HEK293 (cell line): ENCODE data around the gene BRD3OS.
A peak's percentile ranks its signal among the peaks of the same experiment; 100 is the strongest.
"Not testable (repeated sequence)": the region's sequence is repeated elsewhere in the genome, so short reads cannot be mapped to it uniquely, and the experiment has no call there.

Source experiments
- CTCF ChIA-PET: fragments of 350-600 bp; formaldehyde crosslinking; extraction: SDS; loops from one replicate; lab custom pipeline; 2021; ENCODE audit warnings: antibody characterized with exemption; lab: Yijun Ruan, JAX
- POLR2A ChIA-PET: fragments of 300-600 bp; formaldehyde crosslinking; extraction: SDS; loops from one replicate; lab custom pipeline; 2020; ENCODE audit warnings: antibody characterized with exemption, inconsistent platforms; lab: Yijun Ruan, JAX
- H3K27ac ChIP-seq: fragments of 200-500 bp; sonication (Bioruptor generic); 2 replicates; pipeline ENCODE4 v1.5.1; 2014; ENCODE audit warnings: low read depth, low read length, control low read depth, inconsistent platforms; ENCODE audit errors: extremely low read depth
- H3K36me3 ChIP-seq, 2 experiments: fragments of 200-500 bp in 1 of 2; sonication (Bioruptor generic) in 1 of 2; 1 replicate in 1 of 2; 2 replicates in 1 of 2; pipeline ENCODE4 v1.5.1; 2014 to 2017; ENCODE audit warnings: inconsistent platforms in 2 of 2, low read length in 2 of 2; ENCODE audit not compliant: control insufficient read depth in 2 of 2, insufficient read depth in 1 of 2
- H3K4me1 ChIP-seq: fragments of 200-500 bp; sonication (Bioruptor generic); 2 replicates; pipeline ENCODE4 v1.5.1; 2014; ENCODE audit warnings: mild to moderate bottlenecking, low read length, inconsistent platforms; ENCODE audit not compliant: control insufficient read depth, insufficient read depth
- H3K4me3 ChIP-seq: 2 replicates; pipeline ENCODE4 v1.5.1; 2011; ENCODE audit warnings: low read depth, mild to moderate bottlenecking, control low read depth, low read length, moderate library complexity
- H3K9me3 ChIP-seq: fragments of 200-500 bp; sonication (Bioruptor generic); 2 replicates; pipeline ENCODE4 v1.5.1; 2014; ENCODE audit warnings: low read depth, low read length, inconsistent platforms; ENCODE audit not compliant: control insufficient read depth, insufficient read depth
- AEBP2 ChIP-seq: fragments of 450-650 bp; formaldehyde crosslinking; IDR thresholded peaks from 2 replicates; pipeline ENCODE4 v1.5.1; 2016; ENCODE audit warnings: missing biosample characterization, missing genetic modification characterization, borderline replicate concordance
- BCL11A ChIP-seq: fragments of 450-650 bp; formaldehyde crosslinking; IDR thresholded peaks from 2 replicates; pipeline ENCODE4 v1.5.1; 2016; ENCODE audit warnings: low read depth, missing biosample characterization, missing genetic modification characterization
- CTCF ChIP-seq: fragments of 450-650 bp; formaldehyde crosslinking; IDR thresholded peaks from 2 replicates; pipeline ENCODE4 v1.5.1; 2016; ENCODE audit warnings: missing biosample characterization, missing genetic modification characterization
- GLI4 ChIP-seq: fragments of 450-650 bp; formaldehyde crosslinking; IDR thresholded peaks from 2 replicates; pipeline ENCODE4 v1.5.1; 2016; ENCODE audit warnings: missing biosample characterization, missing genetic modification characterization
- KLF1 ChIP-seq: fragments of 450-650 bp; formaldehyde crosslinking; IDR thresholded peaks from 2 replicates; pipeline ENCODE4 v1.5.1; 2016; ENCODE audit warnings: missing biosample characterization, missing genetic modification characterization
- PRDM1 ChIP-seq: fragments of 450-650 bp; formaldehyde crosslinking; IDR thresholded peaks from 2 replicates; pipeline ENCODE4; 2016; ENCODE audit warnings: missing biosample characterization, missing genetic modification characterization
- REST ChIP-seq: fragments of 450-650 bp; formaldehyde crosslinking; IDR thresholded peaks from 2 replicates; pipeline ENCODE4 v1.5.1; 2016; ENCODE audit warnings: missing biosample characterization, missing genetic modification characterization
- ZFP41 ChIP-seq: fragments of 450-650 bp; formaldehyde crosslinking; IDR thresholded peaks from 2 replicates; pipeline ENCODE4 v1.5.1; 2016; ENCODE audit warnings: missing biosample characterization, missing genetic modification characterization, borderline replicate concordance
- ZNF211 ChIP-seq: fragments of 450-650 bp; formaldehyde crosslinking; IDR thresholded peaks from 2 replicates; pipeline ENCODE4 v1.5.1; 2016; ENCODE audit warnings: low read depth, missing biosample characterization, missing genetic modification characterization
- ZNF248 ChIP-seq: fragments of 450-650 bp; formaldehyde crosslinking; IDR thresholded peaks from 2 replicates; pipeline ENCODE4 v1.5.1; 2017; ENCODE audit warnings: missing biosample characterization, missing genetic modification characterization
- ZNF510 ChIP-seq: fragments of 450-650 bp; formaldehyde crosslinking; IDR thresholded peaks from 2 replicates; pipeline ENCODE4 v1.5.1; 2018; ENCODE audit warnings: mild to moderate bottlenecking, missing genetic modification characterization, missing biosample characterization; ENCODE audit not compliant: insufficient replicate concordance
- ZNF513 ChIP-seq: fragments of 450-650 bp; IDR thresholded peaks from 2 replicates; pipeline ENCODE4 v1.5.1; 2018; ENCODE audit warnings: missing biosample characterization, missing genetic modification characterization
- ZNF785 ChIP-seq: fragments of 450-650 bp; formaldehyde crosslinking; IDR thresholded peaks from 2 replicates; pipeline ENCODE4 v1.5.1; 2016; ENCODE audit warnings: missing biosample characterization, missing genetic modification characterization
- ZNF837 ChIP-seq: fragments of 450-650 bp; formaldehyde crosslinking; IDR thresholded peaks from 2 replicates; pipeline ENCODE4 v1.5.1; 2016; ENCODE audit warnings: missing biosample characterization, missing genetic modification characterization

Gene BRD3OS

GRCh38 chr9:133987946-133988665 lies 37.2 kb upstream of the BRD3OS start (continued):
- TF ChIP-seq ZNF513 (tag by site-specific recombination) (no peak), ZNF211 (no peak), ZNF510 (tag by site-specific recombination) (no peak), ZNF837 (tag by site-specific recombination) (no peak), PRDM1 (tag by site-specific recombination) (no peak)

- POLR2A ChIA-PET, H3K4me1 ChIP-seq, H3K4me3 ChIP-seq, CTCF ChIA-PET, H3K36me3 ChIP-seq, H3K9me3 ChIP-seq, H3K27ac ChIP-seq: not testable (repeated sequence)
- peak; percentile 19; the same call in 1 of the 2 replicates for TF ChIP-seq KLF1
These were observed 36.5 kb upstream of the BRD3OS start for GRCh38 chr9:133988771-133989170.

GRCh38 chr9:133989625-133990365 lies 35.5 kb upstream of the BRD3OS start:
- POLR2A ChIA-PET, result interaction anchor here (1.2 kb wide), 1 partner anchor 97 kb away, joined by 3 read pairs; no protein-coding TSS in a partner anchor
- H3K27ac ChIP-seq, result no peak overlapping the region
- no peak for TF ChIP-seq GLI4 (tag by site-specific recombination)
- TF ChIP-seq ZNF248 (tag by site-specific recombination), result no peak
- no peak for TF ChIP-seq ZNF785 (tag by site-specific recombination)
- TF ChIP-seq CTCF, result no peak
- TF ChIP-seq REST, result no peak
- TF ChIP-seq BCL11A (tag by site-specific recombination), result no peak
- no peak for TF ChIP-seq AEBP2 (tag by site-specific recombination)
- no peak for TF ChIP-seq ZFP41 (tag by site-specific recombination)
- TF ChIP-seq, all 188 proteins: peak for 0
- Histone ChIP-seq H3K36me3 (no peaks in the 10 kb centered on the region), H3K9me3 (no peaks in the 10 kb centered on the region), H3K4me1 (peaks cover 8% of the 10 kb centered on the region; the same call in 1 of the 2 replicates), H3K4me3 (no peak overlapping the region)
- CTCF ChIA-PET, result interaction anchor here (1.9 kb wide), 1 partner anchor 207 kb away, joined by 13 read pairs; no protein-coding TSS in a partner anchor
